ENCODE measurements around the gene NANOS3. TPM values are rescaled to one million over a fixed set of nuclear protein-coding genes. Genes with fewer than 3 reads are reported as not detected.
A peak's percentile ranks its signal among the peaks of the same experiment; 100 is the strongest.

NANOS3 gene
- total RNA-seq, 4 donors from 2014 or later: not detected

- intact Hi-C loops (cut with DNase I; ENCODE audit: low total_unique reads): loop anchor here (2.0 kb wide), 1 partner anchor 194 kb away; no protein-coding TSS in a partner anchor
- no peaks in the 10 kb centered on the region for H3K27me3 ChIP-seq
- peak overlapping the region in 2 of 4 donors; percentile 18 to 26 for H3K4me3 ChIP-seq
- no peaks in the 10 kb centered on the region for H3K9me3 ChIP-seq
- H3K27ac ChIP-seq: peak overlapping the region; percentile 72 to 85 (median 84)
- no peaks in the 10 kb centered on the region for H3K36me3 ChIP-seq
- H3K4me1 ChIP-seq: peaks cover 14 to 41% (median 35%) of the 10 kb centered on the region in 4 donors
- in situ Hi-C loops (cut with MboI; ENCODE audit: low pct_ligation_motif_present in 1 of 4, low pct_unique_long_range_greater_than_20kb in 1 of 4, low sequenced_read_pairs in 3 of 4): loop anchor here in 2 of 4 donors (10.0 to 25.0 kb wide), 2 partner anchors 174 to 182 kb away; partner anchors contain the start of genes MISP3 (in 1 of the 2) and PALM3 (in 1 of the 2)
- DNase-seq: peak; percentile 99
- 6 to 30% methylated on average over 2 to 31 of the region's 34 CpGs for WGBS, 2 donors (ENCODE audit: low coverage in 1 of 2)
- TF ChIP-seq POLR2AphosphoS5 (IDR thresholded peaks at IDR 0.05): peak; percentile 4 to 66 (median 59)
- TF ChIP-seq POLR2A (IDR thresholded peaks at IDR 0.05): no peak
- peak; percentile 18 for TF ChIP-seq EP300 (IDR thresholded peaks at IDR 0.05; ENCODE audit: low read depth)
- TF ChIP-seq CTCF (IDR thresholded peaks at IDR 0.05): peak; percentile 97 to 100 (median 98)
These were observed 3.4 kb downstream of the NANOS3 start for GRCh38 chr19:13880059-13881043.

- WGBS, 2 donors (ENCODE audit: low coverage in 1 of 2): 45 to 50% methylated on average over 2 to 12 of the region's 12 CpGs
- no peaks in the 10 kb centered on the region for H3K27me3 ChIP-seq
- no peaks in the 10 kb centered on the region for H3K36me3 ChIP-seq
- H3K9me3 ChIP-seq: no peaks in the 10 kb centered on the region
- H3K4me3 ChIP-seq: no peak overlapping the region
- TF ChIP-seq POLR2A (IDR thresholded peaks at IDR 0.05): no peak
- TF ChIP-seq EP300 (IDR thresholded peaks at IDR 0.05; ENCODE audit: low read depth): no peak
- TF ChIP-seq CTCF (IDR thresholded peaks at IDR 0.05): no peak
- TF ChIP-seq POLR2AphosphoS5 (IDR thresholded peaks at IDR 0.05): no peak
- H3K4me1 ChIP-seq: peaks cover 14 to 49% (median 37%) of the 10 kb centered on the region in 4 donors
- peak overlapping the region; percentile 72 to 85 (median 84) for H3K27ac ChIP-seq
- intact Hi-C loops (cut with DNase I; ENCODE audit: low total_unique reads) (loop anchor here (2.0 kb wide), 1 partner anchor 194 kb away; no protein-coding TSS in a partner anchor), in situ Hi-C loops (cut with MboI; ENCODE audit: low pct_ligation_motif_present in 1 of 4, low pct_unique_long_range_greater_than_20kb in 1 of 4, low sequenced_read_pairs in 3 of 4) (loop anchor here in 2 of 4 donors (10.0 to 25.0 kb wide), 2 partner anchors 174 to 181 kb away; partner anchors contain the start of genes MISP3 (in 1 of the 2) and PALM3 (in 1 of the 2))
- no peak for DNase-seq
These were observed 4.3 kb downstream of the NANOS3 start for GRCh38 chr19:13881251-13881691.

- in situ Hi-C loops (cut with MboI; ENCODE audit: low pct_ligation_motif_present in 1 of 4, low pct_unique_long_range_greater_than_20kb in 1 of 4, low sequenced_read_pairs in 3 of 4): loop anchor here in 2 of 4 donors (10.0 to 25.0 kb wide), 2 partner anchors 173 to 180 kb away; partner anchors contain the start of genes MISP3 (in 1 of the 2) and PALM3 (in 1 of the 2)
- Histone ChIP-seq H3K27me3 (no peaks in the 10 kb centered on the region), H3K4me3 (no peak overlapping the region), H3K9me3 (no peaks in the 10 kb centered on the region), H3K4me1 (peaks cover 14 to 54% (median 38%) of the 10 kb centered on the region in 4 donors), H3K36me3 (no peaks in the 10 kb centered on the region), H3K27ac (peak overlapping the region; percentile 72 to 85 (median 84))
- WGBS, 2 donors (ENCODE audit: low coverage in 1 of 2): 27% methylated on average over 17 of the region's 17 CpGs; no CpG with 5 or more reads in 1 of the 2 donors
- intact Hi-C loops (cut with DNase I; ENCODE audit: low total_unique reads): loop anchor here (2.0 kb wide), 1 partner anchor 193 kb away; no protein-coding TSS in a partner anchor
- no peak for TF ChIP-seq CTCF (IDR thresholded peaks at IDR 0.05)
- no peak for TF ChIP-seq POLR2AphosphoS5 (IDR thresholded peaks at IDR 0.05)
- peak; percentile 63 for DNase-seq
These were observed 4.9 kb downstream of the NANOS3 start for GRCh38 chr19:13881692-13882418.

Data from transverse colon (tissue), 4 donors.